NCI-H2227 treated with DMSO at 0.1 percent for 48 hours (cell line): Measurements from ENCODE around the gene PUM2.
"Not testable (repeated sequence)": the region's sequence is repeated elsewhere in the genome, so short reads cannot be mapped to it uniquely, and the experiment has no call there.

Experiments used
- DNase-seq: peaks from one replicate; lab custom pipeline; 2025; lab: John Stamatoyannopoulos, UW

Gene PUM2

DNA sequence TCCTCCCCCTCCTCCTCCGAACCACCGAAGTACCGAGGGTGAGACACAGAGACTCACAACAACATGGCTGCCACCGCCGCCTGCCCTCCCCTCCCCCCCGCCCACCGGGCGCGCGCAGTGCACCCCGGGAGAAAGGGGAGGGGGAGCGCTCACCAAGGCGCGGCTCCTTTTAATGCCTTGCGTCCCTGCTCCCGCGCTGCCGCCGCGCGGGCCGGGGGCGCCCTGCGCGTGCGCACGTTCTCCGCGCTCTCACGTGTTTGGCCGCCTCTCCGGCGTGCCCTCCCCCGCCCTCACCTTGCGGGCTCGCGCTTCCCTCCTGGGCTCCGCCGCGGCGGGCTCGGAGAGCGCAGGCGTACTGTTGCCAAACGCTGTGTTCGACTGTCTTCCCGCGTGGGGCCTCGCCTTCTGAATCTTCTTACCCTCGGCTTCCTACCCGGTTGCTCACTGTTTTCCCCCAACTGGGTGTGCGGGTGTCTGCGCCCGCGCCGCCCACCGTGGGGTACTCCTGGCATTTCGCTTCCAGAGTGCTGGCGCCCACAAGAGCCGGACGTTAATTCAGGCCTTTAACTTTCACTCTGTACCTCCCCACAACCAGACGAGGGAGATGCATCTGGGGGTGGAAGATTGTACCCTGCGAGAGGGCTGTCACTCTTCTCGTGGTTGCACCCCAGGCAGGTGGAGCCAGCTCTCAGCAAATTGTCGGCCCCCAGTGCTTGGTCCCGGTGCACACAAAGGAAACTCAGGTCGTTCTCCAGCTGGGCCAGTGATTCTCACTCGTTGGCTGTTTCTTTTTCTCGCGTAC lies at the start of gene PUM2:
Gene PUM2 (minus strand): TSS at position 92 of the 802 bp plus-strand sequence. CDS start 23,484 bp downstream, outside the sequence.
- peak; percentile 95 for DNase-seq

GRCh38 chr2:20400306-20400705 lies 49.7 kb upstream of the PUM2 start:
- DNase-seq = no peak

DNA sequence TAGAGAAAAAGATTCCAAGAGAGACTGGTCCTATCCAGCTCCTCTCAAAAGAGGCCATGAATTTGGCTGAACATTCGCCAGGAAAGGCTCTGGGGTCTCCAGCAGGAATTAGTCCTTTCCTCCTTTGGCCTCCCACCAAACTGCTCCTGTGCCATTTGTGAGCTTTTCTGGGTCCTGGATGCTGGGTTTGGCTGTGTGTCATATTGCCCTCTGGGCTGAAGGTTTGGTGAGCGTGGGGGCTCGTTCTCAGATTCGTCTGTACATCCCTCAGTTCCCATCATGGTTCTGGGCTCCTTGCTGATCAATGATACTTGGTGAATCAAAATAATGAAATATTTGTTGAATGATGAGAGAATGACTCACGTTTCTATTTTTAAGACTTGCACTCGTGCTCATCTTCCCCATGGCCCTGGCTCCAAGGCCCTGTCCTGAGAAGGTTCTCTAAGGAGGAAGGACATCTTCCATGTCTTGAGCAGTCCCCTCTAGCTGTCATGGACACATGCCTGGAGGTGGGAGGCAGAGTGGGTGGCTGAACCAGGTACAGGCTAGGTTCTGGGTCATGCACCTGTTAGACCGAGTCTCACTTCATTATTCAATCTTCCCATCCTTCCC lies 48.4 kb upstream of the PUM2 start:
- no peak for DNase-seq

DNA sequence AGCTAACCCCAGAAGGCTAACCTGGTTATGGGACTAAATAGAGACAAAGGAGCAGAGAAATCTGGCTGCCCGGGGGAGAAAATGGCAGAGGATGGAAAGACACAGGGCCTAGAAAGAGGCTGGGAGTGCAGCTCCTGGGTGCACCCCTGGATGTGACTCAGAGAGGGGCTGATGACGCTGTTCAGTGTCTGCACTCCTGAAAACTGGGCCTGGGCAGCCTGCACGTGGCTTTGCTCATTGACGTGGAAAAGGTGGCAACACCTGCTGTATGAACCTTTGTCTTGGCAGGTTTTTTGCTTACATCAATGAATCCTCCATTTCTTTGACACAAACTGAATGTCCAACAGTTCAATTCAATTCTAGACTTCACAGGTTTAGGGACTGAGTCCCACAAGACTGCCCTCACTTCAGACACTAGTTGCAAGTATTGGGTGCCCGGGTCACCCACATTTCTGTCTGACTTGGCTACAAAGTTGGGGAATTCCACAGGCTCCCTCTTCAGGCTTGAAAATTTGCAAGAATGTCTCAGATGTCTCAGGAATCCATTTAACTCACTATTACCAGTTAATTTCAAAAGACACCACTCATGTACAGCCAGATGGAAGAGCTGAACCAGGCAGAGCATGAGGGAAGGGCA lies 47.3 kb upstream of the PUM2 start:
- DNase-seq = no peak

GRCh38 chr2:20396356-20397000 lies 45.8 kb upstream of the PUM2 start:
- no peak for DNase-seq

DNA sequence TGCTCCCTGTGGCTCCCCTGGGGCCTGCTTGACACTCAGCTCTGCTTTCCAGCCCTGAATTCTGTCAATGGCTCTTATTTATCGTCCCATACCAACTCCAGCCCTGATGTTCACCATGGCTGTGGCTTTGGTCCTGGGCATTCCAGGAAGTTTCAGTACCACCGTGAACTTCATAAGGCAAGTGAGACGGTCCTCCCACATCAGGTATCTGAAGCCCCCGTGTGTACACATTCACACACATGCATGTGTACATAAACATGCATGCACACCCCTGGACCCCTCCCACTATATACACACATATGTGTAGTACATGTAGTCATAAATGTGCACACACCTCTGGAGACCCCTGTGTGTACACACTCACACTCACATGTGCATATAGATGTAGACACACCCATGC lies 43.3 kb upstream of the PUM2 start:
- DNase-seq = no peak

DNA sequence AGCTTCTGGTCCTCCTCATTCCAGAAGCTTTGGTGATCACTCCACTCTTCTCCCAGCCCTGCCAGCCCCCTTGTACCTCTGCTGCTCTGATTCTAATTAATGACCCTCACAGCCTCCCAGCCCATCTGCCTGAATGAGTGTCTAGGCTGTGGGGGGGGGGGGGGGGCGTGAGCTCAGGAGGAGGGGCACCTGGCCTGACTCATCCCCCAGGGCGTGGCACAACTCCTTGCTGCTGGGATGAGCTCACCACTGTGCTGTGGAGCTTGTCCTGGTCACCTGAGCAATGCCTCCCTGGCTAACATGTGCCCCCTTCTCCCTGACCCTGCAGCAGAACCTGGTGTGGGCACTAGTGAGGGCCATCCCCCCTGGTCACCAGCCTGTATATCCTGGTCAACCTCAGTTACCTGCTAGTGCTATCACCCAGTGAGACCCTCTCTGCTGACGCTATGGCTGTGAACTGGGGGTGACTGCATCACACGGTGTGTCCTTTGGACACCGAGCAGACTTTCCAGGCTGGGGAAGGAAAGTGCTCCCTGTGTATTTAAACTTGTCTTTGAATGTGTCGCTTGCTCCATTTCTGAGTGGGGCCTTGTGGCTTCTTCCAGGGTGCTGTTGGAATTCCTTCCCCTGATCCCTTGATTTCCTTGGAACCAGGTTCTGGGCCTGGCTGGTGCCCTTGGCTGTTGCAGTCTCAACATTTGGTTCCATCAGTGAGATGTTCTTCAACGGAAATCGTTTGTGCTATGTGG lies 41.5 kb upstream of the PUM2 start:
- DNase-seq = no peak

DNA sequence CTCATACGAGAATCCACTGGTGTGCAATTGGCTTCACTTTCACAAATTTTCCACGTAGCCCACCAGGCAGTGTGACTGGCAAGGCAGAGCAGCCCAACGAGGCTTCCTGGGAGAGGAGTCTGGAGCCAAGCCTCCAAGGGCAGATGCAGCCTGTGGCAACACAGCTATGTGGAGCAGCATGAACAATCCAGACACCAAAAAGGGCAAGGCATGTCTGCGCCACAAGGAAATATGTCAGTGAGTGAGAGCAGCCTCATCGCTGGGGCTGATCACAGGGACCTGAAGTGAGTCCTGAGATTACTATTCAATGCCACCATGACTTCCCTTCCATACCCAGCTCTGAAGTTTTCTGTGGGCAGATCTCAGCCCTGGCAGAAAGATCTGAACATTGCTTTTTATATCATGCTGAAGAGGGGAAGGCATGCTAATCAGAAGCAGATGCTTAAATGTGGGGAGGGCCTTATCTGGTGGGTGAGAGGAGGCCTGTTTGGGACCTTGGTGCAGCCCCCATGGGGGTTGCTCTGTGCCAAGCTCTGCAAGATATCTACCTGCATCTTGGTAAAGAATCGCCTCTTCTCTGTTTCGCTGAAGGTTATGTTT lies 40.0 kb upstream of the PUM2 start:
- DNase-seq = no peak

DNA sequence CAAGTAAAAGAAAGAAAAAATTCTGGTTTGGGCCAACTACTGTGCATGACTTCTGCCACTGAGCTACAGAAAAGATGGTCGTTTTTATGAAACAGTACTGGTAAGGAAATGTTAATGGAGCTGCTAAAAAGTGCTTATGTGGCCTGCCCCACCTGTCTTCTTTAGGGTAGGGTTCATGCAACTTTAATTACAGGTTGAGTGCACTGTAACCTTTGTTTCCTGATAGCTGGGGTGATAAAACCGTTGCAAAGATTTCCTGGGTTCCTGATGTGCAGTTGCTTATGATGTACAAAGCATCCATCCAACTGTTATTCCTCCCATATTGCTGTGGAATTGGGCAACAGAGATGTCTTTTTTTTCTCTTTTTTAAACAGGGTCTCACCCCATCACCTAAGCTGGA lies 34.3 kb upstream of the PUM2 start:
- no peak for DNase-seq

- peak; percentile 23 for DNase-seq
Measured at GRCh38 chr2:20382965-20383810, 32.5 kb upstream of the PUM2 start.

- peak; percentile 95 for DNase-seq
Measured at GRCh38 chr2:20381457-20381856, 30.8 kb upstream of the PUM2 start.

DNA sequence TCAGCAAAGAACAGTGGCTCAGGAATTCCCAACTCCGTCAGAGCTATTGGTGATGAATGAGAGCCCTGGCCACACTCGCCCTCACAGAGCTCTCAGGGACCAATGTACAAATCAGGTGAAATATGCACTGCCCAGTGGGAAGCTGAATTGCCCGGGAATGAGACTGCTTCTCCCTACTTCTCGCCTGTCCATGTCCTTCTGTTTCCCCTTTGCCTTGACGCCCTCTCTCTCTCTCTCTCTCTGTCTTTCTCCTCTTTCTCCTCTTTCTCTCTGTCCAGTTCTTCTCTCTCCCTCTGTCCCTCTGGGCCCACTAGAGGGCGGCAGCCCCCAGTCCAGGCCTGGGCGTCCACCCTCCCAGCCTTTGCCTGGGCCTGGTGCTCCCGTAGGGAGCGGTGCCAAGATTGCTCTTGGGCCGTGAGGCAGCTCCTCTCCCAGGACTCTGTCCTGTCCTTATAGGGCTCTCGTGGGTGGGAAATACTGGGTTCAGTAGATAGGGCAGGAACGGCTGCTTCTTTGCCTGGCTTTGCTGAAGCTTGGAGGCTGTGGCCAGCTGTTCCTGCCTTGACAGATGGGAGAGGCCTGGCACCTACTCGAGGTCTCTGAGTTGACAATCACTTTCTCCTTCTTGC lies 28.4 kb upstream of the PUM2 start:
- peak; percentile 34 for DNase-seq

DNA sequence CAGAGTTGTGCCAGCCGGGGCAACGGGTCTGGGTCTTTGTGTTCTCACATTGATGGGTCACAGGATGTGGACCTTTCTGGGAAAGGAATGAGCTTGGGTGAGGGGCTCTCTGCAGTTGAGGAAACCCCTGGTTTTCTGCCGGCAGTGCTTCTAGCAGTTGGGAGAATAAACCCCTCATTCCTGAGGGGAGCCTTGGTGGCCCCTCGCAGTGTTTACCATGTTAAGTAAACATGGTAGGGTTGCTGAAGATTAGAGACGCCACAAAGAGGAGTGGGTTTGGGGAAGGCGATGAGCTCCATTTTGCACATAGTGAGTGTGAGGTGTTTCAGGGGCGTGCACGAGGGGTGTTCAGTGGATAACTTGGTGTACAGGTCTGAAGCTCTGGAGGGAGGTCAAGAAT lies 27.7 kb upstream of the PUM2 start:
- no peak for DNase-seq

DNA sequence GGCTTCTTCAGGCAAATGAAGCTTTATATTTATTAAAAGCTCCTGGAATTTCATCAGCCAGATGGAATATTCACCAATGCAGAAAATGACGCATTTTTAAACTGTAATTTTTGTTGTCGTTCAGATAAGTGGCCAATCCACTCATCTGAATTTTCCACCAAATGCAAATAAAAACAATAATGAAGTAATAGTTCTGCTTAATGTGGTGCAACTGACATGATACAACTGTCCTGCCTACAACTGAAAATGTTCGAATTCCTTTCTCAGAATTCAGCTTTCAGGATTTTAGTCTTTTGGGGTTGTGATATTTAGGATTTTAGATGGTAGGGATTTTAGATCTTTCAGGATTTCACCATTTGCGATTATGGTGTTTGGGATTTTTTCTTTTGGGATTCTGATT lies 27.1 kb upstream of the PUM2 start:
- no peak for DNase-seq

GRCh38 chr2:20374982-20375381 lies 24.3 kb upstream of the PUM2 start:
- not testable (repeated sequence) for DNase-seq

DNA sequence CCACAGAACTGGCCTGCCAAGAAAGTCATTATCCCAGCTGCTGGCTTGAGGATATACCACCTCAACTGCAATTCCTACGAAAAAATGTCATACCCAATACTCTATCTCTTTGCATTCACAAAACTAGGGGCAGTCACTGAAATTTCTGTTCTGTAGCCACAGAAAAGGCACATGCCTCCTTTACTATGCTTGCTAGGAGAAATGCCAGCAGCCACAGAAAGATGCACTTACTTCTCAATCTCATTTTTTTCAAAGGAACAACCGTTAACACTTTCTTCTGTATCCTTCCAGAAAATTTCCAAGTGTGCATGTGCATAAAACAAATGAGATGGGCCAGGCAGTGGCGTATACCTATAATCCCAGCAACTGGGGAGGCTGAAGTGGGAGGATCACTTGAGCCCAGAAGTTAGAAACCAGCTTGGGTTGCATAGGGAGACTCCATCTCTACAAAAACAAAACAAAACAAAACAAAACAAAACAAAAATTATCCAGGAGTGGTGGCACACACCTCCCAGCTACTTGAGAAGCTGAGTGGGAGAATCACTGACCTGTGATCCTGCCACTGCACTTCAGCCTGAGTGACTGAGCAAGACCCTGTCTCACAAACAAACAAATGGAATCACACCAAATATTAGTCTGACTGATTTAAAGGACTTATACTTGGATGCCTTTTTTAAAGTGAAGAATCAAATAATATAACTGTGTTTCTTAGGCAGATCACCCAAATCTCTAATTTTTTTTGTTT lies 22.4 kb upstream of the PUM2 start:
- DNase-seq = no peak

- DNase-seq = no peak
Measured at GRCh38 chr2:20371323-20372025, 20.8 kb upstream of the PUM2 start.

- DNase-seq = no peak
Measured at GRCh38 chr2:20370191-20370590, 19.5 kb upstream of the PUM2 start.

GRCh38 chr2:20369366-20369765 lies 18.7 kb upstream of the PUM2 start:
- no peak for DNase-seq
